NOMO-1 (cell line): Measurements from ENCODE around the gene ZNF467.

Experiments used
- DNase-seq, 2 experiments: peaks; one replicate each; lab custom pipeline; 2025; ENCODE audit not compliant: unreplicated experiment in 2 of 2; lab: John Stamatoyannopoulos, UW

Gene ZNF467

GRCh38 chr7:149751043-149751775 lies 22.2 kb downstream of the ZNF467 start:
- DNase-seq: no peak

DNA sequence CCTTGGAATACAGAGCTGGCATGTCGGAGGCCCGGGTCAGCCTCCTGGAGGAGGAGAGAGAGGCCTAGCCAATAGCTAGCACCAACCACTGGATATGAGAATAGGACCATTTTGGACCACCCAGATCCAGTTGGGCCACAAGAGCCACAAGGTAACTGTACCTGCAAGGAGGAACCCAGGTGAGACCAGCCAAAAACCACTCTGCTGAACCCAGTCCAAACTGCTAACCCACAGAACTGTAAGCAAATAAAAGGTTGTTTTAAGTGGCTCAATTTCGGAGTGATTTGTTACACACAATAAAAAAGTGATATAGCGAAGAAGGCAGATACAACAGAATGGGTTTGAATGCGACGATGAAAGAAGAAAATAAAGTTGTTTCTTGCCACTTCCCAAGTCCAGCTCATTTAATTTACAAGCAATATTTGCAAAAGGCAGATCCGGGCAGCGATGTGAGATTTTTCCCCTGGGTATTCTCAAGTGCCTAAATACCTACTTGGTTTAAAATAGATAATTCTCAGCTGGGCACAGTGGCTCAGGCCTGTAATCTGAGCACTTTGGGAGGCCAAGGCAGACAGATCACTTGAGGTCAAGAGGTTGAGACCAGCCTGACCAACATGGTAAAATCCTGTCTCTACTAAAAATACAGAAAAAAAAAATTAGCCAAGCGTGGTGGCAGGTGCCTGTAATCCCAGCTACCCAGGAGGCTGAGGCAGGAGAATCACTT lies 23.1 kb downstream of the ZNF467 start:
- DNase-seq: no peak

GRCh38 chr7:149748076-149748874 lies 25.1 kb downstream of the ZNF467 start:
- no peak for DNase-seq

GRCh38 chr7:149743476-149744255 lies 29.7 kb downstream of the ZNF467 start:
- no peak for DNase-seq

DNA sequence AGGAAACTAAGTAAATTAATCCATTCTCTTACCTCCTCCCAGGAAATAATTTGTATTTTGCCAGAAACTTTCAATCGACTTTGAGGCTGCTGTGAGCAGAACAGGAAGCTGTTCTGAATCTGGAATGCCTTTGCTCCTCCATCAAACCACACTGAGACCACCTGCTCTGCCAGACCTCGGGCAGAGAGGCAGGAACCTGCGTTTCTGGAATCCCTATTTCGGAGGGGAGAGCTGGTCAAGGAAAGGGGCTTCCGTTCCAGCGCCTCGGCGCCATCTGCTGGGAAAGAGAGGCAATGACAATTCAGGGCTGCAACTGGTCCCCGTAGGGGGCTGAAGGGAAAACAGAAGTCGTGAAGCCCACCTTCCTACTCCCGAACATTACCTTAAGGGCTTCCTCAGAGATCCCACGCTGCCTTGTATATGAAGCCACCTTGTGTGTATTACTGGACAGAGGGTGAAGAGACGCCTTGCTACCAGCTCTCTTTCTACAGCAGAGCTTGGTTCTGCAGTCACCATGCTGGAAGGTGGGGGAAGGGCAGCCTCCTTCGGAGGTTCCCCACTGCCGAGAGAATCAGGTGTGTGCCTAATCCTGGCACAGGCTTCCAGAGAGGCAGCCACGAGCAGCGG lies 31.2 kb downstream of the ZNF467 start:
- peak in 1 of 2 experiments; percentile 12 for DNase-seq

GRCh38 chr7:149741629-149742028 lies 31.8 kb downstream of the ZNF467 start:
- DNase-seq: peak in 1 of 2 experiments; percentile 3

- DNase-seq: no peak
Observed at GRCh38 chr7:149736478-149737360, 36.7 kb downstream of the ZNF467 start.

- DNase-seq: no peak
Observed at GRCh38 chr7:149735779-149736477, 37.5 kb downstream of the ZNF467 start.

GRCh38 chr7:149735181-149735602 lies 38.2 kb downstream of the ZNF467 start:
- DNase-seq: no peak

- DNase-seq: no peak
Observed at GRCh38 chr7:149734791-149735075, 38.7 kb downstream of the ZNF467 start.

GRCh38 chr7:149733924-149734790 lies 39.2 kb downstream of the ZNF467 start:
- DNase-seq: no peak

DNA sequence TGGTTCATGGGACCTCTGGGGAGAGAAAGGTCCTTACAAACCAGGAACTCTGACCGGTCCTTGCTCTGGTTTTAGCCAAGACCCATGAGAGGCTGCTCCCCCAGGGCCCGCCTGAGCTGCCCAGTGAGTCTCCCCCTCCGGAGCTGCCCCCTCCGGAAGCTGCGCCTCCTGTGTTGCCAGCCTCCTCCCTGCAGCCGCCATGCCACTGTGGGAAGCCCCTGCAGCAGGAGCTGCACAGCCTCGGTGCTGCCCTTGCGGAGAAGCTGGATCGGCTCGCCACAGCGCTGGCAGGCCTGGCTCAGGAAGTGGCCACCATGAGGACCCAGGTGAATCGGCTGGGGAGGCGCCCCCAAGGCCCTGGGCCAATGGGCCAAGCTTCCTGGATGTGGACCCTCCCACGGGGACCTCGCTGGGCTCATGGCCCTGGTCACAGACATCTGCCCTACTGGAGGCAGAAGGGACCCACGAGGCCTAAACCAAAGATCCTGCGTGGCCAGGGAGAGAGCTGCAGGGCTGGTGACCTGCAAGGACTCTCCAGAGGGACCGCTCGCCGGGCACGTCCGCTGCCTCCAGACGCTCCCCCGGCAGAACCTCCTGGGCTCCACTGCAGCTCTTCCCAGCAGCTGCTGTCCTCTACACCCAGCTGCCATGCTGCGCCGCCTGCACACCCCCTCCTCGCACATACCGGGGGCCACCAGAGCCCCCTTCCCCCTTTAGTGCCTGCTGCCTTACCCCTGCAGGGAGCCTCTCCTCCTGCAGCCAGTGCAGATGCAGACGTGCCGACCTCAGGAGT lies 40.1 kb downstream of the ZNF467 start:
- DNase-seq: no peak

- no peak for DNase-seq
Observed at GRCh38 chr7:149732611-149733010, 40.8 kb downstream of the ZNF467 start.

GRCh38 chr7:149732111-149732561 lies 41.3 kb downstream of the ZNF467 start:
- no peak for DNase-seq

- DNase-seq: no peak
Observed at GRCh38 chr7:149731207-149731955, 42.0 kb downstream of the ZNF467 start.
